ENCODE measurements around the gene HDGFL3.

DNA sequence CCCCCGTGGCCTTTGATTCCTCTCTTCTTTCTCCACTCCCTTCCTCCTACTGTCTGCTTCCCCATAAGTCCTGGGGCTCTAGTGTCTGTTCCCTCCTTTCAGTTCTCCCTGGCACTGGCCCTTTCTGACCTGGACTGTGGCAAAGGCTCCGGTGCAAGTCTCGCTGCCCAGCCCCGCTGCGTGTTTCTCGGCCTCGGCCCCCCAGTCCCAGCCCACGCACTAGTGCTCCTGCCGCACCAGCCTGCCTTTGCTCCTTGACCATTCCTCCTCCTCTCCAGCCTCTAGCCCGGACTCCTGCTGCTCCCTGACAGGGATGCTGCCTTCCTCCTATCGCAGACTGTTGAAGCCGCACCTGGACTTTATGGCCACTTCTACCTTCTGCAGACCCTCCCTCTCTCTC is 98.1 kb downstream of the HDGFL3 start:
- TF ChIP-seq GATA2 (IDR thresholded peaks at IDR 0.05; ENCODE audit: low read depth, low read length) (no peak), GATA3 (IDR thresholded peaks at IDR 0.05; ENCODE audit: low read depth, low read length) (no peak)

All from SH-SY5Y (cell line).